HepG2 (cell line): ENCODE results near the gene FYTTD1. TPM values are rescaled to one million over a fixed set of nuclear protein-coding genes. Genes with fewer than 3 reads are reported as not detected.
A peak's percentile ranks its signal among the peaks of the same experiment; 100 is the strongest.

Source experiments
- ATAD3A ChIP-seq: sonication (generic); formaldehyde crosslinking; IDR thresholded peaks from 2 replicates; pipeline ENCODE4 v1.4.0; 2020; ENCODE audit warnings: missing genetic modification reagents
- CHCHD3 ChIP-seq: sonication (generic); formaldehyde crosslinking; IDR thresholded peaks from 2 replicates; pipeline ENCODE4 v1.8.0; 2022; ENCODE audit warnings: mild to moderate bottlenecking, missing genetic modification reagents, moderate library complexity
- CREM ChIP-seq, 2 experiments: sonication (generic) in 1 of 2; formaldehyde crosslinking in 1 of 2; IDR thresholded peaks; 2 replicates each; pipeline versions ENCODE4 v1.4.0 to v1.6.1; 2016 to 2020; ENCODE audit warnings: antibody characterized with exemption in 1 of 2, mild to moderate bottlenecking in 1 of 2, missing genetic modification reagents in 1 of 2
- E2F2 ChIP-seq: sonication (generic); formaldehyde crosslinking; IDR thresholded peaks from 2 replicates; pipeline ENCODE4 v1.4.0; 2020; ENCODE audit warnings: missing genetic modification reagents, borderline replicate concordance
- ETV5 ChIP-seq: IDR thresholded peaks from 2 replicates; pipeline ENCODE4 v1.6.1; 2018; ENCODE audit warnings: missing biosample characterization, missing genetic modification reagents, inconsistent platforms, borderline replicate concordance
- HIC2 ChIP-seq: sonication (generic); formaldehyde crosslinking; IDR thresholded peaks from 2 replicates; pipeline ENCODE4 v1.9.0; 2022; ENCODE audit warnings: low read depth, missing genetic modification reagents
- HINFP ChIP-seq: sonication (generic); formaldehyde crosslinking; IDR thresholded peaks from 2 replicates; pipeline ENCODE4 v1.4.0; 2020; ENCODE audit warnings: low read depth, mild to moderate bottlenecking, missing genetic modification reagents
- REXO4 ChIP-seq: sonication (generic); formaldehyde crosslinking; IDR thresholded peaks from 2 replicates; pipeline ENCODE4 v1.8.0; 2022; ENCODE audit warnings: missing genetic modification reagents, mild to moderate bottlenecking, borderline replicate concordance
- RXRB ChIP-seq: IDR thresholded peaks from 2 replicates; pipeline ENCODE4 v1.6.1; 2016; ENCODE audit warnings: borderline replicate concordance, missing genetic modification reagents, missing compliant biosample characterization
- THRA ChIP-seq: sonication (generic); formaldehyde crosslinking; IDR thresholded peaks from 2 replicates; pipeline ENCODE4 v1.4.0; 2020; ENCODE audit warnings: missing genetic modification reagents, borderline replicate concordance
- TP53 ChIP-seq: sonication (generic); formaldehyde crosslinking; conservative IDR thresholded peaks from 2 replicates; pipeline ENCODE4 v1.4.0; 2020; ENCODE audit warnings: missing genetic modification reagents
- ZNF136 ChIP-seq: sonication (generic); formaldehyde crosslinking; IDR thresholded peaks from 2 replicates; pipeline ENCODE4 v1.8.1; 2022; ENCODE audit warnings: low read depth, mild to moderate bottlenecking, moderate library complexity, missing genetic modification reagents
- ZNF225 ChIP-seq: sonication (generic); formaldehyde crosslinking; IDR thresholded peaks from 2 replicates; pipeline ENCODE4 v1.4.0; 2020; ENCODE audit warnings: mild to moderate bottlenecking, missing genetic modification reagents
- ZNF34 ChIP-seq: sonication (generic); formaldehyde crosslinking; IDR thresholded peaks from 2 replicates; pipeline ENCODE4 v1.4.0; 2020; ENCODE audit warnings: mild to moderate bottlenecking, missing genetic modification reagents, borderline replicate concordance
- ZSCAN9 ChIP-seq: IDR thresholded peaks from 2 replicates; pipeline ENCODE4 v1.6.1; 2016; ENCODE audit warnings: borderline replicate concordance
- polyA plus RNA-seq, 8 experiments: library from polyadenylated mRNA; depleted of rRNA in 3 of 8; stranded (reverse) in 7 of 8; unstranded in 1 of 8; fragments of >200 nt; fragmentation: Illumina TruSeq in 4 of 8; extraction: Trizol in 4 of 8; gene quantifications; 2 replicates each; pipeline versions ENCODE4 v1.2.1 to v1.2.3, GENCODE V29; 2011 to 2016; ENCODE audit warnings: low read depth in 4 of 8, missing spikeins in 1 of 8, mixed read lengths in 1 of 8; ENCODE audit not compliant: insufficient read depth in 1 of 8
- total RNA-seq, 5 experiments: library from RNA; depleted of rRNA; stranded (reverse); fragments of >200 nt; fragmentation: Illumina TruSeq; extraction: Trizol; gene quantifications; 2 replicates each; pipeline ENCODE4 v1.2.3, GENCODE V29; 2016; ENCODE audit warnings: low read depth in 1 of 5
- TF ChIP-seq, protein P1 (sequence below): sonication (generic); formaldehyde crosslinking; IDR thresholded peaks from 2 replicates; pipeline ENCODE4 v1.4.0; 2020; ENCODE audit warnings: low read depth, mild to moderate bottlenecking, missing genetic modification reagents
- TF ChIP-seq, protein P2 (sequence below): sonication (generic); formaldehyde crosslinking; IDR thresholded peaks from 2 replicates; pipeline ENCODE4 v1.8.0; 2022; ENCODE audit warnings: mild to moderate bottlenecking, missing genetic modification reagents, borderline replicate concordance
- TF ChIP-seq, protein P3 (sequence below): sonication (generic); formaldehyde crosslinking; IDR thresholded peaks from 2 replicates; pipeline ENCODE4 v1.8.0; 2022; ENCODE audit warnings: mild to moderate bottlenecking, missing genetic modification reagents, moderate library complexity

FYTTD1 gene
- total and polyA plus RNA-seq, 2 of the 13 experiments (the other 11 are each of a cell fraction or from before 2014, with no cell fraction given), result 6.5 to 28.8 TPM

DNA sequence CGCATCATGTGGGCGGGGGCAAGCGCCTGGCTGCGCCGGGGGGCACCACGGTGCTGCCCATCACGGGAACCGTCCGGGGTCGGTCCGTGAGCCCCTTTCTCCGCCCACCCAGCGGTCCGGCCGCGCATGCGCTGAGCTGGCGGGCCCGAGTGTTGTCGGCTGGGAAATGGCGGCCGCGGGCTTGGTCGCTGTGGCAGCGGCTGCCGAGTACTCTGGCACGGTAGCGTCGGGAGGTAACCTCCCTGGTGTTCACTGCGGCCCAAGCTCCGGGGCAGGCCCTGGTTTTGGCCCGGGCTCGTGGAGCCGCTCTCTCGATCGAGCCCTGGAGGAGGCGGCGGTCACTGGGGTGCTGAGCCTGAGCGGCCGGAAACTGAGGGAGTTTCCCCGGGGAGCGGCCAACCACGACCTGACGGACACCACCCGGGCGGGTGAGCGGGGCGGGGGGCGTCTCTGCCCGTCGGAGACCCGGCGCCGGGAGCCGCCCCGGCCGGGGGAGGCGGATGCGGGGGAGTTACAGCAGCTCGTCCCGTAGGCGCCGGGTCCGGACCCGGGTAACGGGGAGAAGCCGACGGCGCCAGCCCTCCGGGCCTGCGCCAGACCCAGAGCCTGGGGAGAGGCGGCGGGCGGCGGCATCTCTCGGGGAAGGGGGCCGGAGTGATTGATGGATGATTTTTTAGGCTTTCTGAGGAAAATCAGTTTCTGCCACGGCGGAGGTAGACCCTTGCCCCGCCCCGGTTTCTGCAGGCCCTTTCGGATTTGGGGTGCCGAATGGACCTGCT, 41.6 kb downstream of the FYTTD1 start, which contains the start of gene LRCH3 (continued):
- no peak for TF ChIP-seq HIC2 (CRISPR knock-in tag)
- peak; percentile 64; the same call in 1 of the 2 replicates for TF ChIP-seq ZNF136 (CRISPR knock-in tag)
- TF ChIP-seq, protein P1, sequence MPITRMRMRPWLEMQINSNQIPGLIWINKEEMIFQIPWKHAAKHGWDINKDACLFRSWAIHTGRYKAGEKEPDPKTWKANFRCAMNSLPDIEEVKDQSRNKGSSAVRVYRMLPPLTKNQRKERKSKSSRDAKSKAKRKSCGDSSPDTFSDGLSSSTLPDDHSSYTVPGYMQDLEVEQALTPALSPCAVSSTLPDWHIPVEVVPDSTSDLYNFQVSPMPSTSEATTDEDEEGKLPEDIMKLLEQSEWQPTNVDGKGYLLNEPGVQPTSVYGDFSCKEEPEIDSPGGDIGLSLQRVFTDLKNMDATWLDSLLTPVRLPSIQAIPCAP, result no peak
- peak; percentile 85 for TF ChIP-seq ETV5 (CRISPR knock-in tag)
- TF ChIP-seq REXO4 (CRISPR knock-in tag), result no peak
- no peak for TF ChIP-seq ATAD3A (CRISPR knock-in tag)
- TF ChIP-seq ZNF34 (CRISPR knock-in tag), result no peak
- peak; percentile 81; the same call in 1 of the 2 replicates for TF ChIP-seq HINFP
- peak; percentile 88; the same call in 1 of the 2 replicates for TF ChIP-seq CHCHD3
- TF ChIP-seq, protein P2, sequence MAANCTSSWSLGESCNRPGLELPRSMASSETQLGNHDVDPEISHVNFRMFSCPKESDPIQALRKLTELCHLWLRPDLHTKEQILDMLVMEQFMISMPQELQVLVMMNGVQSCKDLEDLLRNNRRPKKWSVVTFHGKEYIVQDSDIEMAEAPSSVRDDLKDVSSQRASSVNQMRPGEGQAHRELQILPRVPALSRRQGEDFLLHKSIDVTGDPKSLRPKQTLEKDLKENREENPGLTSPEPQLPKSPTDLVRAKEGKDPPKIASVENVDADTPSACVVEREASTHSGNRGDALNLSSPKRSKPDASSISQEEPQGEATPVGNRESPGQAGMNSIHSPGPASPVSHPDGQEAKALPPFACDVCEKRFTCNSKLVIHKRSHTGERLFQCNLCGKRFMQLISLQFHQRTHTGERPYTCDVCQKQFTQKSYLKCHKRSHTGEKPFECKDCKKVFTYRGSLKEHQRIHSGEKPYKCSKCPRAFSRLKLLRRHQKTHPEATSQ, result no peak
- no peak for TF ChIP-seq TP53 (CRISPR knock-in tag)
- TF ChIP-seq, protein P3, sequence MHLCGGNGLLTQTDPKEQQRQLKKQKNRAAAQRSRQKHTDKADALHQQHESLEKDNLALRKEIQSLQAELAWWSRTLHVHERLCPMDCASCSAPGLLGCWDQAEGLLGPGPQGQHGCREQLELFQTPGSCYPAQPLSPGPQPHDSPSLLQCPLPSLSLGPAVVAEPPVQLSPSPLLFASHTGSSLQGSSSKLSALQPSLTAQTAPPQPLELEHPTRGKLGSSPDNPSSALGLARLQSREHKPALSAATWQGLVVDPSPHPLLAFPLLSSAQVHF (CRISPR knock-in tag), result no peak
- TF ChIP-seq THRA (CRISPR knock-in tag), result peak; percentile 49
- TF ChIP-seq E2F2 (CRISPR knock-in tag), result no peak
- TF ChIP-seq ZNF225 (CRISPR knock-in tag), result peak; percentile 96
- peak; percentile 77; the same call in 1 of the 2 replicates for TF ChIP-seq ZSCAN9 (CRISPR knock-in tag)
- no peak for TF ChIP-seq CREM (IDR thresholded peaks at IDR 0.05)
- TF ChIP-seq CREM (CRISPR knock-in tag; IDR thresholded peaks at IDR 0.05), result 0 out of 2 replicates have a peak, but pooled peaks have one; percentile 15
- TF ChIP-seq RXRB, result peak; percentile 61
